Activated T-cell treated with anti-CD3 and anti-CD28 coated beads, Interleukin-2, amount 50 U/mL, for 4 hours (primary cell): ENCODE measurements around the gene ANKRD27. TPM values are rescaled to one million over a fixed set of nuclear protein-coding genes. Genes with fewer than 3 reads are reported as not detected.
A peak's percentile ranks its signal among the peaks of the same experiment; 100 is the strongest.
"Not testable (repeated sequence)": the region's sequence is repeated elsewhere in the genome, so short reads cannot be mapped to it uniquely, and the experiment has no call there.

ENCODE experiments used
- ATAC-seq, 2 donors: fragments of 200-7000 bp; cut with Tn5 transposase; one replicate each; pipeline ENCODE4 v1.10.0; 2021
- DNase-seq: peaks from one replicate; pipeline ENCODE4 v3.0.0-alpha.2; 2020
- H3K27me3 Mint-ChIP-seq: one replicate; pipeline ENCODE4 v1.8.0; 2021; ENCODE audit warnings: low read depth, mixed read lengths
- H3K36me3 Mint-ChIP-seq: one replicate; pipeline ENCODE4 v1.8.0; 2022; ENCODE audit warnings: mixed read lengths; ENCODE audit not compliant: insufficient read depth
- H3K4me1 Mint-ChIP-seq: one replicate; pipeline ENCODE4 v1.8.0; 2021; ENCODE audit warnings: low read depth, mixed read lengths
- H3K4me3 Mint-ChIP-seq: one replicate; pipeline ENCODE4 v1.8.0; 2021; ENCODE audit warnings: mild to moderate bottlenecking, moderate library complexity, mixed read lengths
- H3K9me3 Mint-ChIP-seq: one replicate; pipeline ENCODE4 v1.8.0; 2021; ENCODE audit warnings: mixed read lengths
- total RNA-seq, 3 donors: library from RNA; stranded (reverse); gene quantifications; one replicate each; pipeline ENCODE4 v1.2.1, GENCODE V29; 2021

ANKRD27 gene
- total RNA-seq, 3 donors from 2014 or later = 24.9 to 25.1 (median 25.0) TPM

- Mint-ChIP-seq H3K9me3 (no peaks in the 10 kb centered on the region), H3K4me3 (peak overlapping the region; percentile 86), H3K27me3 (peaks cover 12% of the 10 kb centered on the region), H3K4me1 (peaks cover 25% of the 10 kb centered on the region), H3K36me3 (no peaks in the 10 kb centered on the region)
- no peak for DNase-seq
- ATAC-seq = no peak
These were observed 1.4 kb upstream of the ANKRD27 start for GRCh38 chr19:32676186-32676894.

- Mint-ChIP-seq H3K4me1 (peaks cover 25% of the 10 kb centered on the region), H3K36me3 (no peaks in the 10 kb centered on the region), H3K9me3 (no peaks in the 10 kb centered on the region), H3K27me3 (peaks cover 12% of the 10 kb centered on the region), H3K4me3 (peak within 1 kb of the TSS; percentile 86)
- peak; percentile 46 for DNase-seq
- ATAC-seq = peak; percentile 15 to 36
These were observed 773 bp upstream of the ANKRD27 start, which contains the start of gene RGS9BP for GRCh38 chr19:32675720-32676185. RGS9BP (plus strand) TSS chr19:32675848; CDS start chr19:32676264, 416 bp downstream.

DNA sequence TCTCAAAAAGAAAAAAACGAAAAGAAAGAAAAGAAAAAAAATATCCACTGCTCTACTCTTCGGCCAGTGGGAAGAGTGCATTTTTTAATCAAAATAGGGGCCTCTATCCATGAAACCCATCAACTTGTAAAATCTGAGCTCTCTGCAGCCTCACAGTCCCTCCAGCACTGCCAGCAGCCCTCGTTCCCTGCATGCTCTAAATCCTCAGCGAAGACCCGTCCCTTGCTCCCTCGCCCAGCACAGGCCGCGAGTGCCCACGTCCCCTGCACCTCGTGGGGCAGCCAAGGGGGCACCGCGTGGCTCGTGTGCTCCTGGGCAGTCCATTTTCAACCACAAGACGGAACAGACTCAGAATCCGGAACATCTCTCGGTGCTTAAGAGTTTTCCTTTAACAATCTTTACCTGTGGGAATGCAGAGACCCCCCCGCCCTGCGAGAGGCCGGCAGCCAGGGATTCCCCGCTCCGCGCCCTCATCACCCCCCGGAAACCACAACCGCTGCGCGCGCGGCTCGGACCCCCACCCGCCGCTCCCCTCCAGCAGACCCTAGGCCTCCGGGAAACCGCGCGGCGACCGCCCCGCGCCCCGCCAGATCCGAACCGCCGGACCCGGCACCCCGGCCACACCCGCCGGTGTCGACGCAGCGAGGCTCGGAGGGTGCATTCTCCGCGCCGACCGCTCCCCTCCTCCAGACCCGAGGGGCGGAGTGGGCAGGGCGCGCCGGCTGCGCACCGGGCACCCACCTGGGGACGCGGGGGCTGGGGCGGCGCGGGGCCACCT lies 638 bp downstream of the ANKRD27 start:
- H3K9me3 Mint-ChIP-seq = no peaks in the 10 kb centered on the region
- H3K4me3 Mint-ChIP-seq = peak overlapping the region; percentile 95
- ATAC-seq (no peak), DNase-seq (no peak)
- peaks cover 12% of the 10 kb centered on the region for H3K27me3 Mint-ChIP-seq
- H3K36me3 Mint-ChIP-seq = peaks cover 4% of the 10 kb centered on the region
- H3K4me1 Mint-ChIP-seq = peaks cover 36% of the 10 kb centered on the region

DNA sequence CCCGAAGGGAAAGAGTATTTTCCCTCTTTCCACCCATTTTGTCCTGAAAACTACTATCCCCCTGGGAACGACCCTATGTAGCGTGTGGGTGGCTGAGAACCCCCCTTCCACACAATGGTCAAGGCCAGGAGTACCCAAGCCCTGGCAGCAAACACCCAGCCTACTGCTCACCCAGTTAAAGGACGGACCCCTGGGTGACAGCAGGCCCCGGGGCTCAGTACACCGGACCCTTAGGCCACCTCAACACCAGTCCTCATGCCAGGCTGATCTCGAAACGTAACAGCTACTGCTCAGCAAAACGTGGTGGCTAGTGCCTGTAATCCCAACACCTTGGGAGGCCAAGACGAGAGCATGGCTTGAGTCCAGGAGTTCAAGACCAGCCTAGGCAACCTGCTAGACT lies 1.4 kb downstream of the ANKRD27 start:
- Mint-ChIP-seq H3K36me3 (peaks cover 4% of the 10 kb centered on the region), H3K27me3 (peaks cover 12% of the 10 kb centered on the region), H3K9me3 (no peaks in the 10 kb centered on the region), H3K4me1 (peaks cover 39% of the 10 kb centered on the region), H3K4me3 (peak overlapping the region; percentile 95)
- no peak for DNase-seq
- ATAC-seq = no peak

DNA sequence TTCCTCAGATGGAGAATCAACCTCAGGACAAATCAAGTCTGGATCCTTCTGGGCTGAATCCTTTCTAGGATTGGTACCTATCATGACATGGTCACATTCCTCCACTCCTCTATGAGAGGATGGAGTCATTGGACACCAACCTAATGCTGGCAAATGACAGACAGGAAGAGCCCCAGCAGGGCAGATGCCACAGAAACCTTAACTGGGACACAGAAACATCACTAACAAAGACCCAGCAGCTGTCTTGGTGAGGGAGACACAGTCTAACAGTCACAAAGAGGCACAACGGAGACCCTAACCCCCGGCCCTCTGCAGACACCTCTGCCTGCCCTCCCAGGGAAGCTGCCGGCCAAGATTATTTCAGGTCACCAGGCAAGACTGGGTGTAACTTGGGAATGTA lies 2.1 kb downstream of the ANKRD27 start:
- peak overlapping the region; percentile 31 for H3K4me3 Mint-ChIP-seq
- no peaks in the 10 kb centered on the region for H3K9me3 Mint-ChIP-seq
- H3K27me3 Mint-ChIP-seq = peaks cover 10% of the 10 kb centered on the region
- peaks cover 4% of the 10 kb centered on the region for H3K36me3 Mint-ChIP-seq
- H3K4me1 Mint-ChIP-seq = peaks cover 39% of the 10 kb centered on the region
- no peak for ATAC-seq
- no peak for DNase-seq

DNA sequence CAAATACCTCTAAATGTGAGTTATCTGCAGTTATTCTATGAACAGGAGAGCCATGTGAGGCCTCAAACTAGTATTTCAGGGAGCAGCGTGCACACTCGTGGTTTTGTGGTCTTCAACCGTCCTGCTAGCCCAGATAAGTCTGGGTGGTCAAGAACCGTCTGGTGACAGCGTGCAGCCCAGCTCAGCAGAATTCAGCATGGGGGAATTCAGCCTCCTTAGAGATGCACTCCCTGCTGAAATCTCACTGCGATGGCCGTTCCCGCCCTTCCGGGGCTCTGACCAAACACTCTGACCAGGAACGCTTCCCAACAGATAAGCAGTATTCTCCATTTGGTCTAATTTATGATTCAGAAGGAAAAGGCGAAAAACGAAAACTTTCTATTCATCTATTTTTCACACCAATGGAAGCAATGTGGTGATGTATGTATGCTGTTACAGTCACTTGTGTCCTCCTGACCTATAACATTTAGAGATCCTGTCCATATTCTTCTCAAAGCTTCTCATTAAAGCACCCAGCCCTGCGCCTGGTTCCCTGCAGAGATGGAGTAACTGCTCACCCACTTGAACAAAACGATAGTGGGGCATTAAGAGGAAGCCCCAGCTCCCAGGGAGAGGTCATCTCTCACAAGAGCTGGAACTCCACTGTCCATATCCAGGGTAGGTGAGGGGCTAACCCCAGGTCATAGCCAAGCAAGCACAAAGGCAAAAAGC lies 2.9 kb downstream of the ANKRD27 start:
- Mint-ChIP-seq H3K4me1 (peaks cover 39% of the 10 kb centered on the region), H3K4me3 (no peak overlapping the region)

DNA sequence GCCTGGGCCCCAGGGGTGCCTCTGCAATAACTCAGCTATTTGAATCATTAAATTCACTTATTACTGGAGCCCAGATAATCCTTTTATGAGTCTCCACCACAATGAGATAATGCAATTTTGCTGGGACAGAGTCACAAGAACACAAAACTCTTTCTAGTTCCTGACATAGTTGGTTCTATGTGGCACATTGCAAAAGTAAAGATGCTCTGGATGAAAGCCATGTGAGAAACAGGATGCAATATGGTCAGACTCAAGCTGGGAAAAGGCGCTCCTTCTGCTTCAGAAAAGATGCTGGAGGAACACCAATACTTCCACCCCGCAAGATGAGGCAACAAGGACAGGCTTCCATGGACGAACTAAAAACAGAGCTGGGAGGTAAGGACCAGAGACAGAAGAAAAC lies 5.7 kb downstream of the ANKRD27 start:
- H3K4me3 Mint-ChIP-seq = no peak overlapping the region
- ATAC-seq = no peak
- peaks cover 39% of the 10 kb centered on the region for H3K4me1 Mint-ChIP-seq

More for the DNA sequence above, 2.9 kb downstream of the ANKRD27 start:
- ATAC-seq = no peak
- H3K36me3 Mint-ChIP-seq = peaks cover 4% of the 10 kb centered on the region
- no peaks in the 10 kb centered on the region for H3K9me3 Mint-ChIP-seq
- no peak for DNase-seq
- H3K27me3 Mint-ChIP-seq = peaks cover 2% of the 10 kb centered on the region

GRCh38 chr19:32666084-32666483 lies 8.9 kb downstream of the ANKRD27 start:
- H3K4me3 Mint-ChIP-seq = no peak overlapping the region
- ATAC-seq (no peak), DNase-seq (no peak)
- H3K27me3 Mint-ChIP-seq = no peaks in the 10 kb centered on the region
- H3K9me3 Mint-ChIP-seq = no peaks in the 10 kb centered on the region
- H3K36me3 Mint-ChIP-seq = peaks cover 7% of the 10 kb centered on the region
- H3K4me1 Mint-ChIP-seq = peaks cover 17% of the 10 kb centered on the region

More for the DNA sequence above, 5.7 kb downstream of the ANKRD27 start:
- peaks cover 7% of the 10 kb centered on the region for H3K36me3 Mint-ChIP-seq
- no peaks in the 10 kb centered on the region for H3K27me3 Mint-ChIP-seq
- no peak for DNase-seq
- no peaks in the 10 kb centered on the region for H3K9me3 Mint-ChIP-seq

GRCh38 chr19:32662186-32662585 lies 12.8 kb downstream of the ANKRD27 start:
- no peaks in the 10 kb centered on the region for H3K9me3 Mint-ChIP-seq
- peaks cover 4% of the 10 kb centered on the region for H3K4me1 Mint-ChIP-seq
- ATAC-seq (no peak), DNase-seq (no peak)
- no peak overlapping the region for H3K4me3 Mint-ChIP-seq
- H3K36me3 Mint-ChIP-seq = peaks cover 5% of the 10 kb centered on the region
- no peaks in the 10 kb centered on the region for H3K27me3 Mint-ChIP-seq

DNA sequence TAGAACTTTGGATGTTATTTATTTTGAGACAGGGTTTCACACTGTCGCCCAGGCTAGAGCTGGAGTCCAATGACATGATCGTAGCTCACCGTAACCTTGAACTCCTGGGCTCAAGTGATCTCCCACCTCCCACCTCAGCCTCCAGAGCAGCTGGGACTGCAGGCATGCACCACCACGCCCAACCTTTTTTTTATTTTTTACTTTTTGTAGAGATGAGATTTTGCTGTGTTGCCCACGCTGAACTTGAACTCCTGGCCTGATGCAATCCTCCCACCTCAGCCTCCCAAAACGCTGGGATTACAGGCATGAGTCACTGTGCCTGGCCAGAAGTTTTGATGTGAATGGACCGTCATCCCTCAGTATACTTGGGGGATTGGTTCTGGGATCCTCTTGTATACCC lies 13.7 kb downstream of the ANKRD27 start:
- H3K9me3 Mint-ChIP-seq = no peaks in the 10 kb centered on the region
- no peaks in the 10 kb centered on the region for H3K27me3 Mint-ChIP-seq

DNA sequence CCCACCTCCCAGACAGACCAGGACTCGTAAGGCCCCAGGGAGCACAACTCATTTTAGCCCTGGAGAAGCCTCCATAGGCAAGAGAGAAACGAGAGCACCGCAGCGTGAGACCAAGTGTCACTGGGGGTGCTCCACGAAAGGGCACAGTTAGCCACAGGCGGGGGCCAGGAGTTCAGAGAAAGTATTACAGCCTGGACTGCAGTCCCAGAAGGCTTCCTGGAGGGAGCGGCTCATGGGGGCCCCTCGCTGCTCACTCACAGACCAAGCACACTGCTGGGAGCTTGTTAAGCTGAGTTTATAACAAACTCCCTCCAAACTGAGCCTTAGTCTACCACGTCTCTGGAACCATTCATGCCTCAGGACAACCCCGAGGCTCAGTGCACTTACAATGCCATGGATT lies 16.5 kb downstream of the ANKRD27 start:
- Mint-ChIP-seq H3K4me3 (no peak overlapping the region), H3K9me3 (no peaks in the 10 kb centered on the region), H3K36me3 (peaks cover 5% of the 10 kb centered on the region), H3K27me3 (no peaks in the 10 kb centered on the region), H3K4me1 (peaks cover 4% of the 10 kb centered on the region)
- ATAC-seq = no peak
- DNase-seq = no peak

More for the DNA sequence above, 13.7 kb downstream of the ANKRD27 start:
- DNase-seq (no peak), ATAC-seq (no peak)
- no peak overlapping the region for H3K4me3 Mint-ChIP-seq
- peaks cover 2% of the 10 kb centered on the region for H3K36me3 Mint-ChIP-seq
- peaks cover 4% of the 10 kb centered on the region for H3K4me1 Mint-ChIP-seq

GRCh38 chr19:32658075-32658474 lies 16.9 kb downstream of the ANKRD27 start:
- Mint-ChIP-seq H3K27me3 (no peaks in the 10 kb centered on the region), H3K4me3 (no peak overlapping the region), H3K36me3 (peaks cover 5% of the 10 kb centered on the region), H3K9me3 (no peaks in the 10 kb centered on the region), H3K4me1 (peaks cover 3% of the 10 kb centered on the region)
- no peak for ATAC-seq
- DNase-seq = no peak

DNA sequence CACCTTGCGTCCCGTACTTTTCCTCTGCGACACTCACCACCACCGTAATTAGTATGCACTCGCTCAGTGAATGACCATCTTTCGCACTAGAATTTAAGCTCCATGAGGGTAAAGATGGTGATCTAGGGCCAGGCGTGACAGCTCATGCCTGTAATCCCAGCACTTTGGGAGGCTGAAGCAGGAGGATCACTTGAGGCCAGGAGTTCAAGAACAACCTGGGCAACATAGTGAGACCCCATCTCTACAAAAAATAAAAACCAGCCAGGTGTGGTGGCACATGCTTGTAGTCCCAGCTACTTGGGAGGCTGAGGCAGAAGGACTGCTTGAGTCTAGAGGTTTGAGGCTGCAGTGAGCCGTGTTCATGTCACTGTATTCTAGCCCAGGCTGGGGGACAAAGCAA lies 18.6 kb downstream of the ANKRD27 start:
- not testable (repeated sequence) for H3K36me3 Mint-ChIP-seq, H3K27me3 Mint-ChIP-seq

DNA sequence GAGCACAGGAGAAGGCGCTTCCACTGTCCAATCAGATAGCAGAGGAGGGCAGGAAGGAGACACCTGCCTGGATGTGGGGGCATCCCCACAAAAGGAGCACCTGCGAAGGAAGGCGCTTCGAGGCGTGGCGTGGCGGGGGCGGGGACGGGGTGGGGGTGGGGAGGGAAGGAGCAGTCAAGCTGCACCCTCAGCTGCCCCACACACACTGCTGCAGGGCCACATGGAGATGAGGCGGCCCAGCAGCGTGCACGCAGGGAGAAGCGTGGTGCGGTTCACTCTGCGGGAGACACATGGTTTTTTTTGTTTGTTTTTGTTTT lies 21.4 kb downstream of the ANKRD27 start:
- Mint-ChIP-seq H3K36me3 (peaks cover 11% of the 10 kb centered on the region), H3K9me3 (no peaks in the 10 kb centered on the region), H3K27me3 (no peaks in the 10 kb centered on the region), H3K4me1 (no peaks in the 10 kb centered on the region), H3K4me3 (no peak overlapping the region)
- DNase-seq (no peak), ATAC-seq (no peak)

More for the DNA sequence above, 18.6 kb downstream of the ANKRD27 start:
- DNase-seq, H3K4me1 Mint-ChIP-seq, H3K9me3 Mint-ChIP-seq, H3K4me3 Mint-ChIP-seq, ATAC-seq: not testable (repeated sequence)
